Keratinocyte (primary cell): Measurements from ENCODE around the gene ASTN2. TPM values are rescaled to one million over a fixed set of nuclear protein-coding genes. Genes with fewer than 3 reads are reported as not detected.

Experiments
- DNase-seq: peaks from one replicate; pipeline ENCODE4 v3.0.0-alpha.2; 2011; ENCODE audit warnings: low read depth, missing footprints, low spot score
- FAIRE-seq: peaks from 2 replicates; lab custom pipeline; 2011; peaks lifted over from hg19 to GRCh38; lab: Jason Lieb, UNC
- H2AFZ ChIP-seq: 2 replicates; pipeline ENCODE4 v1.6.0; 2012; ENCODE audit warnings: low read length, control low read depth, inconsistent platforms; ENCODE audit not compliant: control insufficient read depth
- H3K27ac ChIP-seq: 2 replicates; pipeline ENCODE4 v1.5.1; 2011; ENCODE audit warnings: low read length; ENCODE audit not compliant: control insufficient read depth, insufficient read depth
- H3K27me3 ChIP-seq: 3 replicates; pipeline ENCODE4 v1.6.0; 2011; ENCODE audit warnings: low read length; ENCODE audit not compliant: control insufficient read depth, insufficient read depth; ENCODE audit errors: extremely low read depth
- H3K36me3 ChIP-seq, 2 experiments: 2 replicates in 1 of 2; 3 replicates in 1 of 2; pipeline ENCODE4 v1.5.1; 2011; ENCODE audit warnings: low read length in 2 of 2, mild to moderate bottlenecking in 1 of 2; ENCODE audit not compliant: control insufficient read depth in 2 of 2, insufficient read depth in 2 of 2; ENCODE audit errors: extremely low read depth in 1 of 2
- H3K4me1 ChIP-seq: 3 replicates; pipeline ENCODE4 v1.5.1; 2011; ENCODE audit warnings: low read length; ENCODE audit not compliant: control insufficient read depth, insufficient read depth; ENCODE audit errors: extremely low read depth
- H3K4me2 ChIP-seq: 3 replicates; pipeline ENCODE4 v1.6.0; 2011; ENCODE audit warnings: low read depth, low read length; ENCODE audit not compliant: control insufficient read depth, insufficient read depth; ENCODE audit errors: extremely low read depth
- H3K4me3 ChIP-seq, 3 experiments: fragments of 200-600 bp in 1 of 3; sonication (generic) in 1 of 3; 2 replicates in 2 of 3; 3 replicates in 1 of 3; pipeline ENCODE4 v1.5.1; 2011 to 2016; ENCODE audit warnings: low read length in 3 of 3, mild to moderate bottlenecking in 3 of 3, control low read depth in 2 of 3, inconsistent platforms in 1 of 3, low read depth in 1 of 3, mixed read lengths in 1 of 3, mixed run types in 1 of 3, moderate library complexity in 1 of 3; ENCODE audit not compliant: control insufficient read depth in 2 of 3, insufficient read depth in 2 of 3; ENCODE audit errors: extremely low read depth in 1 of 3
- H3K79me2 ChIP-seq: 2 replicates; pipeline ENCODE4 v1.6.0; 2012; ENCODE audit warnings: low read length; ENCODE audit not compliant: control insufficient read depth, insufficient read depth
- H3K9ac ChIP-seq: 3 replicates; pipeline ENCODE4 v1.6.0; 2011; ENCODE audit warnings: low read length; ENCODE audit not compliant: control insufficient read depth, insufficient read depth; ENCODE audit errors: extremely low read depth
- H3K9me1 ChIP-seq: 3 replicates; pipeline ENCODE4 v1.6.0; 2011; ENCODE audit warnings: low read length; ENCODE audit not compliant: control insufficient read depth, insufficient read depth; ENCODE audit errors: extremely low read depth
- H3K9me3 ChIP-seq: 2 replicates; pipeline ENCODE4 v1.5.1; 2012; ENCODE audit warnings: low read depth, low read length; ENCODE audit not compliant: control insufficient read depth
- H4K20me1 ChIP-seq: 3 replicates; pipeline ENCODE4 v1.6.0; 2011; ENCODE audit warnings: low read length; ENCODE audit not compliant: control insufficient read depth, insufficient read depth; ENCODE audit errors: extremely low read depth
- CTCF ChIP-seq, 3 experiments: IDR thresholded peaks in 1 of 3; conservative IDR thresholded peaks in 1 of 3; optimal IDR thresholded peaks in 1 of 3; 2 replicates in 2 of 3; 3 replicates in 1 of 3; pipeline versions ENCODE3 to v1.5.1; 2011; ENCODE audit warnings: low read length in 3 of 3, mild to moderate bottlenecking in 3 of 3, moderate library complexity in 2 of 3, control low read depth in 1 of 3, inconsistent platforms in 1 of 3; ENCODE audit not compliant: insufficient read depth in 2 of 3; ENCODE audit errors: extremely low read depth in 1 of 3
- EZH2 ChIP-seq: IDR thresholded peaks from one replicate; pipeline ENCODE4 v1.6.1; 2012; ENCODE audit warnings: inconsistent platforms, mild to moderate bottlenecking, low read length, moderate library complexity
- dilution Hi-C: fragments of 300-500 bp; cut with MboI; formaldehyde crosslinking; loops from one replicate; pipeline ENCODE4 v1.7.0; 2020; ENCODE audit warnings: low sequenced_read_pairs; ENCODE audit not compliant: extremely low pct_ligation_motif_present
- polyA plus RNA-seq, 5 experiments: library from polyadenylated mRNA; depleted of rRNA in 3 of 5; stranded (reverse) in 3 of 5; stranded (forward) in 1 of 5; unstranded in 1 of 5; fragments of >200 nt; gene quantifications; 1 replicate in 1 of 5; 2 replicates in 3 of 5; 3 replicates in 1 of 5; pipeline versions ENCODE4 v1.2.1 to v1.2.3, GENCODE V29; 2011 to 2012; ENCODE audit warnings: missing spikeins in 2 of 5, low read depth in 1 of 5, low replicate concordance in 1 of 5

Gene ASTN2
- polyA plus RNA-seq, 1 donor (not counting 4 experiments of a cell fraction or from before 2014, with no cell fraction given) = 0.31 TPM

GRCh38 chr9:117180896-117181445 is 233.9 kb downstream of the ASTN2 start:
- Histone ChIP-seq H2AFZ (no peak overlapping the region), H3K4me1 (no peaks in the 10 kb centered on the region), H3K9me3 (no peaks in the 10 kb centered on the region), H3K36me3 (no peaks in the 10 kb centered on the region), H3K4me3 (no peak overlapping the region), H3K9me1 (no peaks in the 10 kb centered on the region), H4K20me1 (no peaks in the 10 kb centered on the region), H3K9ac (no peak overlapping the region), H3K27ac (no peak overlapping the region), H3K79me2 (no peaks in the 10 kb centered on the region), H3K4me2 (no peak overlapping the region), H3K27me3 (no peaks in the 10 kb centered on the region)
- DNase-seq = no peak
- FAIRE-seq = no peak
- dilution Hi-C loops = no loop called here
- TF ChIP-seq EZH2 (no peak), CTCF (optimal IDR thresholded peaks at IDR 0.05 in 1 of 3, IDR thresholded peaks at IDR 0.05 in 1 of 3, conservative IDR thresholded peaks at IDR 0.05 in 1 of 3; ENCODE audit: extremely low read depth in 1 of 3, insufficient read depth in 2 of 3, low read length in 3 of 3) (no peak)

GRCh38 chr9:117178596-117179375 is 236.1 kb downstream of the ASTN2 start:
- H3K79me2 ChIP-seq = no peaks in the 10 kb centered on the region
- dilution Hi-C loops = no loop called here
- DNase-seq = no peak

More at GRCh38 chr9:117178596-117179375, 236.1 kb downstream of the ASTN2 start:
- Histone ChIP-seq H3K4me1 (no peaks in the 10 kb centered on the region), H3K9me1 (no peaks in the 10 kb centered on the region), H3K4me3 (no peak overlapping the region), H3K4me2 (no peak overlapping the region), H3K27me3 (no peaks in the 10 kb centered on the region), H4K20me1 (no peaks in the 10 kb centered on the region), H3K36me3 (no peaks in the 10 kb centered on the region), H3K9ac (no peak overlapping the region), H3K9me3 (no peaks in the 10 kb centered on the region), H2AFZ (no peak overlapping the region), H3K27ac (no peak overlapping the region)
- no peak for FAIRE-seq
- no peak for TF ChIP-seq CTCF (optimal IDR thresholded peaks at IDR 0.05 in 1 of 3, IDR thresholded peaks at IDR 0.05 in 1 of 3, conservative IDR thresholded peaks at IDR 0.05 in 1 of 3; ENCODE audit: extremely low read depth in 1 of 3, insufficient read depth in 2 of 3, low read length in 3 of 3)
- TF ChIP-seq EZH2 = no peak
